Stomach (tissue), 9 donors: ENCODE measurements around the gene ADPRHL1. TPM values are rescaled to one million over a fixed set of nuclear protein-coding genes. Genes with fewer than 3 reads are reported as not detected.
A peak's percentile ranks its signal among the peaks of the same experiment; 100 is the strongest.

Experiments used
- DNase-seq, 2 donors: peaks; one replicate each; pipeline versions ENCODE4 v3.0.0 to v3.0.0-alpha.2; 2013 to 2019
- H3K27ac ChIP-seq, 5 donors: fragments of 200-600 bp in 4 of 5; sonication (generic) in 4 of 5; one replicate each; pipeline ENCODE4 v1.5.1; 2013 to 2019; ENCODE audit warnings: mild to moderate bottlenecking in 1 of 5, moderate library complexity in 1 of 5
- H3K27me3 ChIP-seq, 3 donors: fragments of 200-600 bp; sonication (generic); one replicate each; pipeline ENCODE4 v1.5.1; 2017 to 2019; ENCODE audit warnings: mixed run types in 1 of 3
- H3K36me3 ChIP-seq, 4 donors: fragments of 200-600 bp; sonication (generic); 1 replicate in 3 of 4; 2 replicates in 1 of 4; pipeline ENCODE4 v1.5.1; 2016 to 2019
- H3K4me1 ChIP-seq, 4 donors: fragments of 200-600 bp; sonication (generic); one replicate each; pipeline ENCODE4 v1.5.1; 2016 to 2019
- H3K4me3 ChIP-seq, 4 donors: fragments of 200-600 bp; sonication (generic) in 3 of 4; one replicate each; pipeline ENCODE4 v1.5.1; 2016 to 2019; ENCODE audit warnings: mild to moderate bottlenecking in 1 of 4
- H3K9me3 ChIP-seq, 4 donors: fragments of 200-600 bp; sonication (generic); one replicate each; pipeline ENCODE4 v1.5.1; 2016 to 2019
- EP300 ChIP-seq: sonication (generic); formaldehyde crosslinking; IDR thresholded peaks from one replicate; pipeline ENCODE4 v1.6.1; 2017; ENCODE audit warnings: antibody characterized with exemption
- POLR2A ChIP-seq, 4 donors: fragments of 450-650 bp; IDR thresholded peaks; one replicate each; pipeline ENCODE4 v1.6.1; 2016; ENCODE audit warnings: antibody characterized with exemption in 4 of 4, control low read depth in 2 of 4, mild to moderate bottlenecking in 1 of 4, moderate library complexity in 1 of 4
- POLR2AphosphoS5 ChIP-seq, 3 donors: sonication (generic); formaldehyde crosslinking; IDR thresholded peaks; one replicate each; pipeline ENCODE4 v1.6.1; 2016; ENCODE audit warnings: antibody characterized with exemption in 3 of 3
- WGBS, 5 donors: extraction: QIAGEN DNeasy Blood & Tissue Kit in 3 of 5; methylation state at CpG; one replicate each; pipeline versions ENCODE4 v1.1.5 to v1.1.7; 2013 to 2018; 5-methylcytosine and 5-hydroxymethylcytosine counted together
- intact Hi-C: fragments of 100-400 bp; cut with DNase I; formaldehyde crosslinking; loops from one replicate; pipeline ENCODE4 v1.15.1; 2023; ENCODE audit warnings: low total_unique reads
- polyA plus RNA-seq, 3 donors: library from polyadenylated mRNA; stranded (reverse); fragments of 200-250 nt; gene quantifications; one replicate each; pipeline ENCODE4 v1.2.3, GENCODE V29; 2013
- total RNA-seq, 5 donors: library from RNA; depleted of rRNA; stranded (reverse); fragments of >200 nt; gene quantifications; one replicate each; pipeline versions ENCODE4 v1.1.0 to v1.2.3, GENCODE V29; 2014 to 2016
- TF ChIP-seq, protein P1 (sequence below), 7 experiments: fragments of 450-650 bp in 4 of 7; fragments of 200-600 bp in 3 of 7; sonication (generic) in 3 of 7; IDR thresholded peaks; one replicate each; pipeline ENCODE4 v1.5.1; 2016 to 2019; ENCODE audit warnings: antibody characterized with exemption in 7 of 7, control low read depth in 2 of 7, mild to moderate bottlenecking in 1 of 7
- donor health status: healthy with polysubstance abuse.
- donor health status: Bipolar disorder and iron deficiency.
- donor health status: healthy.

ADPRHL1 gene
- total and polyA plus RNA-seq, 8 donors = 1.7 to 6.7 (median 2.7) TPM

- Histone ChIP-seq H3K9me3 (no peaks in the 10 kb centered on the region), H3K27me3 (peaks cover 0 to 34% (median 0%) of the 10 kb centered on the region in 3 donors), H3K36me3 (no peaks in the 10 kb centered on the region), H3K4me1 (peaks cover 0 to 15% (median 3%) of the 10 kb centered on the region in 4 donors), H3K4me3 (no peak overlapping the region), H3K27ac (peak overlapping the region in 1 of 5 donors; percentile 13)
- TF ChIP-seq POLR2AphosphoS5 (IDR thresholded peaks at IDR 0.05) (no peak), EP300 (no peak), POLR2A (IDR thresholded peaks at IDR 0.05) (no peak)
- TF ChIP-seq, protein P1, sequence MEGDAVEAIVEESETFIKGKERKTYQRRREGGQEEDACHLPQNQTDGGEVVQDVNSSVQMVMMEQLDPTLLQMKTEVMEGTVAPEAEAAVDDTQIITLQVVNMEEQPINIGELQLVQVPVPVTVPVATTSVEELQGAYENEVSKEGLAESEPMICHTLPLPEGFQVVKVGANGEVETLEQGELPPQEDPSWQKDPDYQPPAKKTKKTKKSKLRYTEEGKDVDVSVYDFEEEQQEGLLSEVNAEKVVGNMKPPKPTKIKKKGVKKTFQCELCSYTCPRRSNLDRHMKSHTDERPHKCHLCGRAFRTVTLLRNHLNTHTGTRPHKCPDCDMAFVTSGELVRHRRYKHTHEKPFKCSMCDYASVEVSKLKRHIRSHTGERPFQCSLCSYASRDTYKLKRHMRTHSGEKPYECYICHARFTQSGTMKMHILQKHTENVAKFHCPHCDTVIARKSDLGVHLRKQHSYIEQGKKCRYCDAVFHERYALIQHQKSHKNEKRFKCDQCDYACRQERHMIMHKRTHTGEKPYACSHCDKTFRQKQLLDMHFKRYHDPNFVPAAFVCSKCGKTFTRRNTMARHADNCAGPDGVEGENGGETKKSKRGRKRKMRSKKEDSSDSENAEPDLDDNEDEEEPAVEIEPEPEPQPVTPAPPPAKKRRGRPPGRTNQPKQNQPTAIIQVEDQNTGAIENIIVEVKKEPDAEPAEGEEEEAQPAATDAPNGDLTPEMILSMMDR (IDR thresholded peaks at IDR 0.05) = no peak
- 76 to 83% (median 81%) methylated on average over 20 to 25 of the region's 25 CpGs for WGBS, 5 donors
- no peak for DNase-seq
- intact Hi-C loops = no loop called here
Observed at GRCh38 chr13:113400621-113401451, 52.5 kb downstream of the ADPRHL1 start.

DNA sequence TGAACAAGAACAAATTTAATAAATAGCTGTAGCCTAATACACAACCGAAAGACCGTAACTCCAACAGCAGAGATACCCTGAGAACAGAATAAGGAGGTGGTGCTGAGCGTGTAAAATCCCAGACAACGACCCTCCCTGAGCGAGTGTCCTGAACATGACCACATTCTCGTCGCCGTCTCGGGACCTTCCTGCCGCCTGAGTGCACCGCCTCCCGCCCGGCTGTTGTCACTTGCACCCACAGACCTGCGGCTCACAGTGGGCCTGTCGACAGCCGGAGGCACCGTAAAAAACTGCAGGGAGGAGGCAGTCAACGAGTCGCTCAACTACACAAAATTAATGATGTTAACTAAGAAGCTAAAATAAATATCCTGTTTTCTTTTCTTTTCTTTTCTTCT, 53.5 kb downstream of the ADPRHL1 start:
- whole genome bisulfite sequencing, 5 donors = 92 to 94% (median 92%) methylated on average over 19 of the region's 19 CpGs

DNA sequence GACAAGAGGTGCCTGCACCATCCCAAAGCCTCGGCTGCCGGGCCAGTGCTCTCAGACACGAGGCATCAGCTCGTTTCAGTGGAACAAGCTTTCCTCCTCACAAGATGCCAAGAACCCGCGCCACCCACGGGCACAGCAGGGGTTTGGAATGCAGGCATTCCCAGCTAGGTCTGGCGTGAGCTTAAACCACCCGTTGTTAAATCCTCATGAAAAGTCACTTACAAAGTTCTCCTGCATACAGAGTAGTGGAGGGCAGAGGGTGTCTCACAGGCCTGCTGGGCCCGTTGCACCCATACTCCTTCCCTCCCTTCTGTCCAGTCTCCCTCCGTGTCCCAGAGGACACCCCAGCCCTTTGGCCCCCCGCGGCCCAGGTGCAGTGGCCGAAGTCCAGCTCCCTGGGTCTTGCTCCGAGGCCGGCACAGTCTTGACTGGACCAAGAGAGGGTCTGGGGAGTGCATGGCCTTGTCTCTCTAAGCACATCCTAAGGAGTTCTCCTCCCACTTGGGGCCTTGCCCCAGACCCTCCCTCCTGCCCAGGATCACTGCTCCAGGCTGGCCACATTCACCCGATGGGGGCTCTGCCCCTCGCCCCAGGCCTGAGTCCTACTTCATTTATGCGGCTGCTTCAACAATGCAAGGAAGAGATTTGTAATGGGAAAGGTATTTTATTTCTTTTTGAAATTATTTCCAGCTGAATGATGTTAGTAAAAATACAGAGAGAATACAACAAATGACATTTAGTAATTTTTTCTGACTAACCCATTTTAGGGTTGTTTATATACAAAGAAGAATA, 54.1 kb downstream of the ADPRHL1 start:
- Histone ChIP-seq H3K27me3 (peaks cover 0 to 22% (median 0%) of the 10 kb centered on the region in 3 donors), H3K9me3 (no peaks in the 10 kb centered on the region), H3K4me3 (no peak overlapping the region), H3K4me1 (peaks cover 2 to 20% (median 7%) of the 10 kb centered on the region in 4 donors), H3K36me3 (no peaks in the 10 kb centered on the region), H3K27ac (no peak overlapping the region)
- DNase-seq = no peak
- intact Hi-C loops = loop anchor here (10.0 kb wide), 2 partner anchors 124 to 454 kb away; no protein-coding TSS in a partner anchor
- WGBS, 5 donors = 80 to 89% (median 85%) methylated on average over 19 of the region's 19 CpGs
- no peak for TF ChIP-seq POLR2A (IDR thresholded peaks at IDR 0.05)
- TF ChIP-seq EP300 = no peak
- no peak for TF ChIP-seq POLR2AphosphoS5 (IDR thresholded peaks at IDR 0.05)
- TF ChIP-seq, protein P1 (IDR thresholded peaks at IDR 0.05) = no peak

More for the DNA sequence above, 53.5 kb downstream of the ADPRHL1 start:
- no peak overlapping the region for H3K27ac ChIP-seq
- TF ChIP-seq POLR2A (IDR thresholded peaks at IDR 0.05) = no peak
- intact Hi-C loops = loop anchor here (10.0 kb wide), 2 partner anchors 125 to 455 kb away; no protein-coding TSS in a partner anchor
- no peaks in the 10 kb centered on the region for H3K36me3 ChIP-seq
- DNase-seq = no peak
- no peaks in the 10 kb centered on the region for H3K9me3 ChIP-seq
- peaks cover 0 to 15% (median 3%) of the 10 kb centered on the region in 4 donors for H3K4me1 ChIP-seq
- no peak overlapping the region for H3K4me3 ChIP-seq
- H3K27me3 ChIP-seq = peaks cover 0 to 23% (median 0%) of the 10 kb centered on the region in 3 donors

GRCh38 chr13:113397608-113398425, 55.5 kb downstream of the ADPRHL1 start:
- Histone ChIP-seq H3K4me3 (no peak overlapping the region), H3K9me3 (no peaks in the 10 kb centered on the region), H3K27ac (no peak overlapping the region), H3K27me3 (peaks cover 0 to 12% (median 0%) of the 10 kb centered on the region in 3 donors), H3K36me3 (no peaks in the 10 kb centered on the region), H3K4me1 (peaks cover 4 to 30% (median 18%) of the 10 kb centered on the region in 4 donors)
- no peak for DNase-seq
- TF ChIP-seq POLR2A (IDR thresholded peaks at IDR 0.05) = no peak
- intact Hi-C loops = loop anchor here (10.0 kb wide), 2 partner anchors 123 to 453 kb away; no protein-coding TSS in a partner anchor
- WGBS, 5 donors = 48 to 64% (median 51%) methylated on average over 20 of the region's 20 CpGs

DNA sequence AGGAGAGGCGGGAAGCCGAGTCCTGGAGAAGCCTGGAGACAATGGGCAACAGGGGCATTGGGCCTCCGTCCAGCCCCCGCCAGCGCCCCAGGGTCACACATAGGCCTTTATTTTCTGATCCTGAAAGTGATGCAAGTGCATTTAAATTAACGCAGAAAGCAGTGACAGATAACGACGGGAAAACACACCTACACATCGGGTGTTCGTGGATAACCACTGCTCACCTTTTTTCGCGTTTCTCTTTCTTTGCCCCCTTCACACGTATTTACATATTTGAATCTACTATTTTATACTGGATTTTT, 59.0 kb downstream of the ADPRHL1 start:
- Histone ChIP-seq H3K4me3 (peak overlapping the region; percentile 63 to 82 (median 78)), H3K27me3 (no peaks in the 10 kb centered on the region), H3K4me1 (peaks cover 4 to 30% (median 18%) of the 10 kb centered on the region in 4 donors), H3K36me3 (no peaks in the 10 kb centered on the region), H3K27ac (no peak overlapping the region), H3K9me3 (no peaks in the 10 kb centered on the region)
- intact Hi-C loops = loop anchor here (10.0 kb wide), 2 partner anchors 119 to 449 kb away; no protein-coding TSS in a partner anchor
- no peak for DNase-seq
- TF ChIP-seq, protein P1 (IDR thresholded peaks at IDR 0.05) = peak in 1 of 7 experiments; percentile 43
- TF ChIP-seq POLR2AphosphoS5 (IDR thresholded peaks at IDR 0.05) = no peak
- WGBS, 5 donors = 40 to 54% (median 45%) methylated on average over 13 of the region's 13 CpGs
